ENCODE results near the gene TACC2. TPM values are rescaled to one million over a fixed set of nuclear protein-coding genes. Genes with fewer than 3 reads are reported as not detected.
A peak's percentile ranks its signal among the peaks of the same experiment; 100 is the strongest.

Gene TACC2
- polyA plus RNA-seq, 4 donors, result 40.9 to 55.4 (median 45.8) TPM

DNA sequence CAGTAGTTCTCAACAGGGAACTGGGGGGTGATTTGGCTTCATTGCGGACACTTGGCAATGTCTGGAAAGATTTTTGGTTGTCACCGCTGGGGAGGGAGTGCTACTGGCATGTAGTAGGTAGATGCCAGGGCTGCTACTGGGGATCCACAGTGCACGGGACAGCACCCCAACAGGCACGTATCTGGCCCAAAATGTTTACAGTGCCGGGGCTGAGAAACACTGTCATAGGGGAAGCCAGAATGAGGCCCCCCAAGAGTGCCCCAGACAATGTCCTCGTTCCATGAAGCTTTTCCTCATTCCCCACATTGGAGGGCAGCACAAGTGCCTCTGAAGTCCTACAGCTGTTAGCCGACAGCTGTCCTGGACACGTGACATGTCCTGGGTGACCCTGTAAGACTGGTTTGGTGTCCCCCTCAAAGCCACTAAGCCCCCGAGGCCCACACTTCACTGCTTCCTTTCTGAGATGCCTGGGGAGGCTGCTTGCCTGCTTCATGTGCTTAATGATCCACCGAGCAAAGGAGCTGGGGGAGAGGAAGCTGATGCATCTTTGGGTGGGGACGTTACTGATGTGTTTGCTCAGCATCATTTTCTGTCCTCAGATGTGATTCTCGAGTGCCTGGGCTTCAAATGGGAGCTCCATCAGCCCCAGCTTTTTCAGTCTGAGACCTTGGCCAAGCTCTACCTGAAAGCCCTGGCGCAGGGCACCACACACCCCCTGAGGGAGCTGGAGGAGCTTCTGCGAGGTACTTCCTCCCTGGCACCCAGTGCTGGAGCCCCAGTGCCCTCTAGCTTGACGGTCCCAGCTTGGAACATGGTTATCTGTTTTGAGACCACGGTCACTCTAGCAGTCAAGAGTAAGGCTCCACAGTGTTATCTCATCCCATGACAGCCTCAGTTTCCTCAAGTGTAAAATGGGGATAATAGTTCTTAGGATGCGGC is 296.8 kb downstream of the TACC2 start:
- DNase-seq (ENCODE audit: low read depth in 4 of 4, low spot score in 3 of 4), result no peak

DNA sequence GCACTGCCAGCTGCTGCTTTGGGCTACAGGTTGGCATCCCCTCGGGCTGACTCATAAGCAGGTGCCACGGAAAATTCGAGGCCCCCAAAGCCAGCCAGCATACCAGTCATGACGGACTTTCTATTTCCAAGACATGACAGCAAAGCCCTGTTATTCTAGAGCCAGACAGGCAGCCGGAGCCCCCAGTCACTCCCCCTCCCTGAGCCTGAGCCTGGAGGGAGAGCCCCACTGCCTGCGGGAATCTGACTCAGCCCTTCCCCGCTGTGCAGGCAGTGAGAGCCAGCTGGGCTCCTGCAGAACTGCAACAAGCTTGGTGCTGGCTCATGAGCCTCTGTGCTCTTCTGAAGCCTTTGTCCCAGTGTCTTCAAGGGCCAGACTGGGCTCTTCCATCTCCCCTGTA is 297.9 kb downstream of the TACC2 start:
- DNase-seq (ENCODE audit: low read depth in 4 of 4, low spot score in 3 of 4), result no peak

DNA sequence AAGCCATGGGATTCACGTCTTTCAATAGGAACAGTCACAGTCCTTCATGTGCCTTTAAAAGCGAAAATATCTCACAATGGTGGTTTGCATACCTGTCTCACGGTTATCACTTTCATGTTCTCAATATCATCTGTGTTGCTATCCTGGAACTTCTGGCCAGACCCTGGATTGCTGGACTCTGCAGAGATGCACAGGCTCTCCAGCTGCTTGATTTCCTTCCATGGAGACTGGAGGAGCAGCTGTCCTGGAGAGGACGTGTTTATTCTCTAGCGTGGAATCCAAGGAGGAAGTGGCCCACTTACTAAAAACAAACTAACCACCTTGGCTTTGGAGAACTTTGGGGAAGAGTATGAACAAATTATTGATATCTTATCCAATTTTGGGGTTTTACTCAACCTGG is 298.6 kb downstream of the TACC2 start:
- no peak for DNase-seq (ENCODE audit: low read depth in 4 of 4, low spot score in 3 of 4)

DNA sequence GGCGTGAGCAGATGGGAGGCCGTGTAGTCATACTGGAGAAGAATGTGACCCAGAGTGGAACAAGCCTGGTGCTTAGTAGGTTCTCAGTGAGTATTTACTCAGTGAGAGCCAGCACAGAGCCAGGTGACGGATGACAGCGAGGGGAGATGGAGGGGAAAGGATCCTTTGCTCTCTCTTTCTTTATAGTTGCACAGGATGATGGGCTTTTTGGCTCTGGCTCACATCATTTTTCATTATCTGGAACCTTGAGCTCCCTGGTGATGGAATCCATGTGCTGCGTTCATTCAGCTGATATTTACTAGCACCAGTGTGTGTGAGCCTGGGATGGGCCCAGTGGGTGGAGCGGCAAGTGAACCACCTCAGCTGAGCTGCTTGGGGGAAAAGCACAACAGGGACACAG is 299.3 kb downstream of the TACC2 start:
- DNase-seq (ENCODE audit: low read depth in 4 of 4, low spot score in 3 of 4), result no peak

DNA sequence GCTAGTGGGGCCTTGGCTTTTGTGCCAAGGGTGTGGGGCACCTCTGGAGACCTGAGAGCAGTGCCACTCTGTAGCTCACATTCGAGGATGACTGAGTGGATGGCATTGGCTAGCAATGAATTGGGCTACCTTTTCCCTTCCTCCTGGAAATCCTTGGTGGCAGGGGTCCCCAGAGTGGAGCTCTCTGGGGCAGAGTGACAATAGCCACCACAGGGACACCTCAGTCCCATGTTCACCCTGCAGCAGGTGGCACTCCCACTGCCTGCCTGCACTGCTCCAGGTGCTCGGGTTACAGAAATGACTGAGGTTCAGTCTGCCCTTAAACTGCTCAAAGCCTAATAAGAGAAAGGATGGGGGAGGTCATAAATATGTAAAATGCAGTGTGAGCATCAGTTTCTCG is 300.0 kb downstream of the TACC2 start:
- DNase-seq (ENCODE audit: low read depth in 4 of 4, low spot score in 3 of 4), result no peak

DNA sequence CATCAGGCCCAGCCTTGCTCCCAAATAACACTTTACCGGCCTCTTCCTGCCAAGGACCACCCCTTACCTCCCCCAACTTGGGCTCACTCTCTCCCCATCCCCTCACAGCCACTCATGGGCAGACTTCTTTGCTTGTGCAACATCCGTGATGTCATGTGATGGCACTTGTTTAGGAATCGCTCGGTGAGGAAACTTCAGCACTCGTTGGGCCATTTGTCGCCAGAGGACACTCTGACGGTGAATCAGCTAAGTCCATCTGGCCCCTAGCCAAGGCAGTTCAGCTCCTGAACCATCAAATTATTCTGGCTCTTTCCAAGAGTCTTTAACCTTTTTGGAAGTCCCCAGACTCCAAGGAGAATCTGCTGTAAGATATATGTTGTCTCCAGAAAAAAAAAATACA is 301.4 kb downstream of the TACC2 start:
- DNase-seq (ENCODE audit: low read depth in 4 of 4, low spot score in 3 of 4), result no peak

DNA sequence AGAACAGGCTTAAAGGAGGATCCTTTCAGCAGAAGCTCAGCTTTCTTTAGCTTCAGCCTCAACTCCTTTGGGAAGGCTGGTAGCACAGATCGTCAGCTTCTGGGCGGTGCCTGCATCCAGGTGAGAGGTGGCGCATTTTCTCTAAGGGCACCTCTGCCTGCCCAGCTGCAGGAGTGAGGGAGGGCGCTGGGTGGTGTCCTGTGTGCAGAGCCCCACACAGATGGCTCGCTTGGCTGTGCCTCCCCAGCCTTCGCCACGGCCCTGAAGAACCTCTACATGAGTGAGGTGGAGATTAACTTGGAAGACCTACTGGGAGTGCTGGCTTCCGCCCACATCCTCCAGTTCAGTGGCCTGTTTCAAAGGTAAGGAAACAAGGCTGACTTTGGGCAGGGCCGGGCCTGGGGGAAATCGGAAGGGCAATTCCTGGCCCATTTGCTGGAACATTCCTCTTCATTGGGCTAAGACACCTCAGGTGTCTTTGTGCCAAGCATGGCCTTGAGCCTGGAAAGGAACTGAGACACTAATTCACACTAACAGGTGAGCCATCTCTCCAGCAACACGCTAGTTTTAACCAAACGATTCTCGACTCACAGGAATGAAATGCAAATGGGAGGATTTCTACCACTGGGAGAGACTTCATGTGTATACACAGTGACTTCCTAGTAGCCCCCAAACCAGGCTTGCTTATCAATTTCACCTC is 302.0 kb downstream of the TACC2 start:
- no peak for DNase-seq (ENCODE audit: low read depth in 4 of 4, low spot score in 3 of 4)

DNA sequence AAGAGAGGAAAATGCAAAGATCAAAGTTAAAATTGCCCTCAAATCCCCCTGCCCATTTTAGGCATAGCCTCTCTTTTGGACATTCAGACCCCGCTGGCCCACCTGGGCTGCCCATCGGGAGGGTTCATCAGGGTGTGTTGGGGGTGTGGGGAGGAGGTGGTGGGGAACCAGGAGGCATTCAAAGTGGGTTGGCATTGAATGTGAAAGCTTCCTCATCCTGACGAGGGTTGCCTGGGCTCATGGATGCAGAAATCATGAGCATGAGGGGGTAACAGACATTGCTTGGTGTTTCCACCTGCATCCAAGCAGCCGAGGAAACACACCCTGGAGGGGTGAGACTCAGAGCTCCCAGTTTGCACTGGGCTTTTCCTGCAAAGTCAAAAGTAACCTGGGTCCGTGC is 302.8 kb downstream of the TACC2 start:
- DNase-seq (ENCODE audit: low read depth in 4 of 4, low spot score in 3 of 4), result no peak

DNA sequence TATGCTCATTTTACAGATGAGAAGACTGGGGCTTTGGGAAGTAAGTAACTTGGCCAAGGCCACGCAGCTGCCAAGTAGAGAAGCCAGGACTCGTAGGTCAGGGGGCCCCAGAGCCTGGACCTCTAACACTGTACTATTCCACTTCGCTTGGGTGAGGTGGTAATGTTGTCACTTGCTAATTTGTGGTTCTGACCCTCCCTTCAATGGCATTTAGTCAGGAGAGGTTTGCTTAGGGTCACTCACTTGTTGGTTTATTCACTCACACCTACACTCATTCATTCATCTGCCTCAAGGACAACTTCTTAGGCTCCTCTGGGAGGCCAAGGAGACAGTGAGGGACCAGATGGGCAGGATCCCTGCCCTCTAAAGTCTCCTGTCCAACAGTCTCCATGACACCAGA is 303.4 kb downstream of the TACC2 start:
- no peak for DNase-seq (ENCODE audit: low read depth in 4 of 4, low spot score in 3 of 4)

DNA sequence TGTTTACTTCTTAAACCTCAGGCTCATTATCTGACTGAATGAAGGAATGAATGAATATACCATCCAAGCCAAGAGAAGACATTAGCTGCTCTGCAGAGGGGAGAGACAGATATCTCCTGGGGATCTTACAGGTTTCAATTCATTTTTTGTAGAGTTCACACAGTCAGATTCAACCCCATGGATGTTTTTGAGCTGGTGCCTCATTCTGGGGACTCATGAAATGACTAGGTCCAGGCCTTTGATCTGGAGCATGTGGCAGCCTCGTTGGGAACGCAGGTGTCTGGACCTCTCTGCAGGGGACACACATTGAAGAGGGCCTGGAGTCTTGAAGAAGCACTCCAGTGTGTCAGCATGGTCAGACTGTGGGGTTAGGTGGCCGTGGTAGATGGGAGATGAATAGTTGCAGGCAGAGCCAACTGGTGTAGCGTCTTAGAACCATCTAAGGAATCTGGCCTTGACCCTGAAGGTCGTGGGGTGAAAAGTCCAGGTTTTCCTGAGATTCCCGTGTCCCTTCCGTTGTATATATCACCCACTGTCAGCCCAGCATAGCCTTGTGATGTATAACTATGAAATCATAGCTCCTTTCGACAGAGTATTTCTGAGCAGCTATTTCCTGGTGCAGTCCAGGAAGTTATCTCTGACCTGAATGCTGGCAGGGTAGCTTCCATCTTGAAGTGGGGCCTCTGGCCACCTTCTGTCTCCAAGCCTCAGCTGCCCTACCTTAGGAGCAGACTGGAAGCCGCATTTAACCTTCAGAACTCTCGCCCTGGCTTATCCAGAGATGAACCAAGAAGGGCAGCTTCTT is 304.4 kb downstream of the TACC2 start:
- no peak for DNase-seq (ENCODE audit: low read depth in 4 of 4, low spot score in 3 of 4)

DNA sequence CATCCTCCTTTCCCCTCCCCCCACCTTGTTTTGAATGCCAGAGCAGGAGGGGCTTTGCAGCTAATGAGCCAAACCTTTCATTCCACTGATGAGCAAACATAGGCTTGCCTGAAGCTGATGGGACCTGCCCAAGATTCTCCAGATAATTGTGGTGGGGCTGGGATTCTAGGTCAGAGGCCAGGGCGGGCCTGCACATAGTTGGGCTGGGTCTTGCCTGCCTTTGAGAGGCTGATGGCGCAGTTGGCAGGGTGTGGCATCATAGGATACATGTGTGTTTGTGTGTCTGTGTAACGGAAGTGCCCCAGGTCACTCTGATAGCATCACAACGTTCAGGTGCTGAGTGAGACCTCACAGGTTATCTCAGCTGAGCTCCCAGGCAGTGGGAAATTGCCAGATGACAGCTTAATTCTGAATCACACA is 305.0 kb downstream of the TACC2 start:
- no peak for DNase-seq (ENCODE audit: low read depth in 4 of 4, low spot score in 3 of 4)

DNA sequence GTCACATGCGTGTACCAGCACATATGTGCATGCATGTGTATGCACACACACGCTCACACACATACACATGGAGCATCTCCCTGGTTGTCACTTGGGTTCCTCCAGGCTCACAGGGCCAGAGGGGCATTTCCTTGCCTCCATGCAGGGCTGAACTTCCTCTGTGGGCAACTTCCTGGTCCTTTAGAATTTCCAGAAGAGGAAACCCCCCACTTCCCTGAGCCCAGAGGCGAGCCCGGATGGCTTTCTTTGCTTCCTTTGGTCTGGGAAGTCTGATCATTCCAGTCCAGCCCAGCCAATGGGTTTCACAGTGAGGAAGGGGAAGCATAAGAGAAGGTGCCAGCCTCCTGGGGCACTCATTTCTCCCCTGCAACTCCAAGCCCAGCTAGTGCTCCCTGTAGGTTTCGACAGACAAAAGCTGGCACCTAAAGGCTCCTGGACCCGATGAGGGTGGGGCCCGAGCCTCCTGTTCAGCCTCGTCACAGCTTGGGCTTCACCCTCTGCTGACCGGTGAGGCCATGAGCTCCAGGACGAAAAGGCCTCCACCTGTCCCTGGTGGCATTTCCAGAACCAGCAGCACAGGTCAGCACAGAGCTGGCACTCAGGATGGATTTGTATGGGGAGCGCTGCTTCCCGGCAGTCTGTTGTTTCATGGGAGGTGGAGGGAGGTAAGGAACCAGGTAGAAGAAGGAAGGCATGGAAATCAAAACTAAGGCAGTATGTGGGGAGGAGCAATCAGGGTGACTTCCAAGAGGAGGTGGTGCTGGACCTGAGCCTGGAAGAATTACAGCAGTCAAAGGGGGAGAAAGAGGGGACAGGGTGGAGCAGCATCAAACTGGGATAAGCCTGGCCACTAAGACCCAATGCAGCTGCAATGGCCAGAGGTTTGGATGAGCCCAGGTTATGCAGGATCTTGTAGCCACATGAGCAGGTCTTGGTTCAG is 305.8 kb downstream of the TACC2 start:
- DNase-seq (ENCODE audit: low read depth in 4 of 4, low spot score in 3 of 4), result no peak

DNA sequence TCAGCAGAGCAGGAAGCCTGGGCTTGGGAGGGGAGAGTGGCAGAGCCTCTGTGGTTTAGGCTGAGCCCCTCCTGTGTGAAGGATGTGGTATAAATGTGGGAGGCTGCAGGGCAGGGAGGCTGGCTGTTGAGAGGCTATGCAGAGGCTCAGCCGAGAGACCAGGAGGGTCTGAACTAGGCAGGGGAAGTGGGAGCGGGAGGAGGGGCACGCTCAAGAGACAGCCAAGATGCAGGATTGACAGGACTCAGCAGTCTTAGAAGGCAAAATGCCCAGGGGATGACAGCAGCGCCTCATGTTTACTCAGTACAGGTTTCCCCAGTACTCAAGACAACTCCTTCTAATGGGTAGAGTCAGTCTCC is 306.5 kb downstream of the TACC2 start:
- DNase-seq (ENCODE audit: low read depth in 4 of 4, low spot score in 3 of 4), result no peak

DNA sequence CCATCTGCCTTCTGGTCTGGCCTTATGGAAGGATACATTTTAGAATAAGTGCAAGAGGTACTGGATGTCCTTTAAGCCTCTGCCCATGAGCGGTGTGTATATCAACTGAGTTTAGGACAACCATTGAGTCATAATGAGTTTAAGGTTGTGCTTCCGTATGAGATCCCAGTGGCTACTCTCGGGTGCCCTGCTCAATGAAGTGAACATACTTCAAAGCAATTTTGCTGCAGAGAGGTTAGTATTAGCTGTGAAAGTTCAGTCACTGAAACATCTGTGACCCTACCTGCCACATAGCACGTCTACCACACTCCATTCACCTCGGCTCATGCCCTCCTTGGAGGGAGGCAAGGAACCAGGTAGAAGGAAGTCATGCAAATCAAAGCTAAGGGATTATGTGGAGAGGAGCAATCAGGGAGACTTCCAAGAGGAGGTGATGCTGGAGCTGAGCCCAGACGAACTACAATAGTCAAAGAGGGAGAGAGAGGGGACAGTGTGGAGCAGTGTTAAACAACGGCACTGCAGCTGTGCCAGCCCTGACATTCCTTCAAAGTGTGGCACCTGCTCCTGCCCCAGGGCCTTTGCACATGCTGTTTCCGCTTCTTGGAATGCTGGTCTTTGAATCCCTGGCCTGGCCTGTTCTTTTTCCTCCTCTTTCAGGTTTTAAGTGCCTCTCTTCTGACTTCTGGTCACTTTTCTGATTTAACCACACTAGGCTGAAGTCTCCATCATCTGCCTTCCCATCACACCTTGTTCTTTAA is 307.6 kb downstream of the TACC2 start:
- no peak for DNase-seq (ENCODE audit: low read depth in 4 of 4, low spot score in 3 of 4)

DNA sequence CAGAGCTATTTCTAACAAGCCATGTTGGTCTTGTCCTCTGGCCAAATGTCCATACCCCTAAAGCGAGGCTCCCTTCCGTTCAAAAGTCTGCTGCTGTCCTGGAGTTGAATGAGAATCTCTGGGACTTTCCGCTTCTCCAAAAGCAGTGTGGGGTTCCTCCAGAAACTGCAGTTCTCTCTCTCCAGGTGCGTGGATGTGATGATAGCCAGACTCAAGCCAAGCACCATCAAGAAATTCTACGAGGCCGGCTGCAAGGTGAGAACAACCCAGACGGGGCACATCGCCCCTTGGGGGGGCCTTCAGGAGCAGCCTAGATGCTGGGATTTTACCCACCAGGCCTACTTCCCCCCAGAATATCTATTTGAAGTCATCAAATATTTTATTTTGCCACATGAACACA is 308.6 kb downstream of the TACC2 start:
- no peak for DNase-seq (ENCODE audit: low read depth in 4 of 4, low spot score in 3 of 4)

DNA sequence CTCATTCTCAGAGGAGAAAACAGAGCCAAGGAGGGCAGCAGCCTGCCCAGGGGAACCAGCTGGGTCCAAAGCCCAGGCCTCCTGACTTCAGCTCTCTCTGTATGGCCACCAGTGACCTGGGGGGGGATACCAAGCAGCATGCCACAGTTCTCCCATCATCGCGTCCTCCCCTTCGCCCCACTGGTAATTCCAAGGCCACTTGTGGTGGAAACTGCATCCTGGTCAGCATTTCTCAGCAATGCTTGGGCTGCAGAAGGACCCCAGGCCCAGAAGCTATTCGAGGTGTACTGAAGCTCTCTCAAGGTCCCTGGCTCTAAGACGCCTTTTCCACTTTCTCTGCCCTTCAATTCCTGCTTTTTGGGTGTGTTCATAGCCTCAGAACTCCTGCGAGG is 309.2 kb downstream of the TACC2 start:
- DNase-seq (ENCODE audit: low read depth in 4 of 4, low spot score in 3 of 4), result no peak

DNA sequence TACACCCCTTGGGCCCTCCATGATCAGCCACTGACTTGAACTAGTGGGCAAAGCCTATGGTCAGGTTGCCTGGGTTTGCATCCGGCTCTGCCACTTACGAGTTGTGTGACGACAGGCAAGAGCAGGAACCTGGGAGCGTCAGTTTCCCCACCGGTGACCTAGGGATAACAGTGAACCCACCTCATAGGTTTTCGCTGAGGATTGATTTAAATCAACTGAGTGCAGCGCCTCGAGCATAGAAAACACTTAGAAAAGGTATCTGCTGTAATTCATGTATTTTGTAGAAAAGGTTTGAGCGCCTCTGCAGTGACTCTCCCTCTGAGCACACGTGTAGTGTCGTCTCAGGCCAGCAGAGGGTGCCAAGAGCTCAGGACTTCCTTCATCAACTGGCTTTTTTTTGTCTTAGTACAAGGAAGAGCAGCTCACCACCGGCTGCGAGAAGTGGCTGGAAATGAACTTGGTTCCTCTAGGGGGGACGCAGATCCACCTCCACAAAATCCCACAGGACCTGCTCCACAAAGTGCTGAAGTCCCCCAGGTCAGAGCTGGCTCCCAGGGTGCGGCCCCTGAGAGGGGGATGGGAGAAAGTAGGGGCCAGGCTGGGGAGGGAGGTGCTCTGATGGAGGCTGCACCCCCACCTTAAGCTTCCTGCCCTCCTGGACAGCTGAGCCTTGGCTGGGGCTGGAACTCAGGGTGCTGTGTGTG is 309.8 kb downstream of the TACC2 start:
- DNase-seq (ENCODE audit: low read depth in 4 of 4, low spot score in 3 of 4), result peak; percentile 64 to 79 (median 68)

DNA sequence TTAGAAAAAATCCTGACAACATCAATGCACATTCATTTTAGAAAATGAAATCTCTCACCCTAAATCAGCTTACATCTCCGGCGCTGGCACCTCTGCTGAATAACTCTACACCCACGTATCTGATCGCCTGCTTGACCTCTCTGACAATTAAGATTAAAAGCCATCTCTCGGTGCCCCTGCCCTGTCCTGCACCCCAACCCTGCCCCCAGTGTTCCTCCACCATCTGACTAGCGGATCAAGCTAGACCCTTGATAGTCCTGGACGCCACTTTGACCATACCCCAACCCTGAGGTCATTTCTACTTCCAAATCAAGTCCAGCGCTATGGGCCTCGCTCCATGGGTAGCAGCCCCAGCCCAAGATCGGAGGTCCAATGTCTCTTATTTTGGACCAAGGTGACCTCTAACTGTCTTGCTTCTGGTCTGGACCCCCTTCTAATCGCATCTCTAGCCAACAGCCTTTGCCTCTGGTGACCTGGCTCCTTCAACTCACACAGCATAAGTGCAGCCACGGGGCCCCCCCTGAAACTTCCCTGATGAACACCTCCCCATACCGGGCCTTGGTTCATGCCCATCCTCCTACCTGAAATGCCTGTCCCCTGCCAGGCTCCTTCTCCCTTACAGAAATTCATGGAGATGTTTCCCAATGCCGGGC is 310.6 kb downstream of the TACC2 start:
- no peak for DNase-seq (ENCODE audit: low read depth in 4 of 4, low spot score in 3 of 4)
